Lung (tissue), 12 donors: ENCODE results near the gene ZNF830. TPM values are rescaled to one million over a fixed set of nuclear protein-coding genes. Genes with fewer than 3 reads are reported as not detected.
A peak's percentile ranks its signal among the peaks of the same experiment; 100 is the strongest.

Source experiments
- ATAC-seq: fragments of 200-7000 bp; cut with Tn5 transposase; one replicate; pipeline ENCODE4 v1.9.1; 2020; ENCODE audit warnings: moderate number of reproducible peaks; ENCODE audit not compliant: insufficient read depth, low FRiP score
- DNase-seq, 3 donors: peaks; one replicate each; pipeline ENCODE4 v3.0.0-alpha.2; 2013 to 2017
- H3K27ac ChIP-seq, 2 donors: one replicate each; pipeline ENCODE4 v1.5.1; 2013; ENCODE audit warnings: mild to moderate bottlenecking in 2 of 2, moderate library complexity in 2 of 2, control low read depth in 1 of 2, inconsistent platforms in 1 of 2, low read depth in 1 of 2, low read length in 1 of 2
- H3K27me3 ChIP-seq, 3 donors: one replicate each; pipeline ENCODE4 v1.5.1; 2013; ENCODE audit warnings: low read length in 2 of 3; ENCODE audit not compliant: control insufficient read depth in 3 of 3, insufficient read depth in 3 of 3
- H3K36me3 ChIP-seq, 4 donors: one replicate each; pipeline ENCODE4 v1.5.1; 2013; ENCODE audit warnings: low read length in 4 of 4, mild to moderate bottlenecking in 1 of 4, moderate library complexity in 1 of 4; ENCODE audit not compliant: control insufficient read depth in 4 of 4, insufficient read depth in 4 of 4
- H3K4me1 ChIP-seq, 5 donors: one replicate each; pipeline ENCODE4 v1.5.1; 2013; ENCODE audit warnings: low read length in 5 of 5, mild to moderate bottlenecking in 2 of 5, moderate library complexity in 1 of 5; ENCODE audit not compliant: control insufficient read depth in 5 of 5, insufficient read depth in 5 of 5
- H3K4me3 ChIP-seq: one replicate; pipeline ENCODE4 v1.5.1; 2013; ENCODE audit warnings: mild to moderate bottlenecking, control low read depth, moderate library complexity
- H3K9ac ChIP-seq, 2 donors: one replicate each; pipeline ENCODE4 v1.5.1; 2013; ENCODE audit warnings: low read length in 2 of 2, control low read depth in 1 of 2; ENCODE audit not compliant: insufficient read depth in 1 of 2
- H3K9me3 ChIP-seq, 4 donors: one replicate each; pipeline ENCODE4 v1.5.1; 2013; ENCODE audit warnings: low read length in 3 of 4, mild to moderate bottlenecking in 1 of 4, moderate library complexity in 1 of 4; ENCODE audit not compliant: control insufficient read depth in 4 of 4, insufficient read depth in 3 of 4
- WGBS, 2 donors: extraction: QIAGEN DNeasy Blood & Tissue Kit; methylation state at CpG; one replicate each; pipeline ENCODE4 v1.1.7; 2013; 5-methylcytosine and 5-hydroxymethylcytosine counted together
- polyA plus RNA-seq, 2 donors: library from polyadenylated mRNA; stranded (reverse); fragments of 200-250 nt; gene quantifications; one replicate each; pipeline ENCODE4 v1.2.1, GENCODE V29; 2013
- total RNA-seq, 2 donors: library from RNA; depleted of rRNA in 1 of 2; stranded (reverse); fragments of >200 nt in 1 of 2; gene quantifications; one replicate each; pipeline ENCODE4 v1.2.1, GENCODE V29; 2014 to 2021
- TF ChIP-seq, protein P1 (sequence below): IDR thresholded peaks from 2 replicates; pipeline ENCODE4 v1.5.1; 2012; ENCODE audit warnings: mild to moderate bottlenecking; ENCODE audit errors: control extremely low read depth, extremely low read depth
- donor health status: control.
- donor health status: control.
- donor health status: Bipolar disorder and iron deficiency.
- donor health status: healthy.
- donor health status: DM: yes; HTN: yes; CAD: no.

The ZNF830 gene
- total and polyA plus RNA-seq, 4 donors: 7.8 to 13.2 (median 11.8) TPM

GRCh38 chr17:34993031-34993430 lies 31.7 kb downstream of the ZNF830 start:
- WGBS, 2 donors: 31 to 69% methylated on average over 2 of the region's 2 CpGs

GRCh38 chr17:34996422-34997285 lies 35.3 kb downstream of the ZNF830 start:
- Histone ChIP-seq H3K4me3 (no peak overlapping the region), H3K9ac (no peak overlapping the region), H3K4me1 (peaks cover 0 to 16% (median 15%) of the 10 kb centered on the region in 5 donors), H3K9me3 (no peaks in the 10 kb centered on the region), H3K27ac (no peak overlapping the region), H3K27me3 (no peaks in the 10 kb centered on the region), H3K36me3 (peaks cover 16 to 71% (median 37%) of the 10 kb centered on the region in 4 donors)
- TF ChIP-seq, protein P1, sequence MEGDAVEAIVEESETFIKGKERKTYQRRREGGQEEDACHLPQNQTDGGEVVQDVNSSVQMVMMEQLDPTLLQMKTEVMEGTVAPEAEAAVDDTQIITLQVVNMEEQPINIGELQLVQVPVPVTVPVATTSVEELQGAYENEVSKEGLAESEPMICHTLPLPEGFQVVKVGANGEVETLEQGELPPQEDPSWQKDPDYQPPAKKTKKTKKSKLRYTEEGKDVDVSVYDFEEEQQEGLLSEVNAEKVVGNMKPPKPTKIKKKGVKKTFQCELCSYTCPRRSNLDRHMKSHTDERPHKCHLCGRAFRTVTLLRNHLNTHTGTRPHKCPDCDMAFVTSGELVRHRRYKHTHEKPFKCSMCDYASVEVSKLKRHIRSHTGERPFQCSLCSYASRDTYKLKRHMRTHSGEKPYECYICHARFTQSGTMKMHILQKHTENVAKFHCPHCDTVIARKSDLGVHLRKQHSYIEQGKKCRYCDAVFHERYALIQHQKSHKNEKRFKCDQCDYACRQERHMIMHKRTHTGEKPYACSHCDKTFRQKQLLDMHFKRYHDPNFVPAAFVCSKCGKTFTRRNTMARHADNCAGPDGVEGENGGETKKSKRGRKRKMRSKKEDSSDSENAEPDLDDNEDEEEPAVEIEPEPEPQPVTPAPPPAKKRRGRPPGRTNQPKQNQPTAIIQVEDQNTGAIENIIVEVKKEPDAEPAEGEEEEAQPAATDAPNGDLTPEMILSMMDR: no peak
- WGBS, 2 donors: 56 to 78% methylated on average over 3 of the region's 3 CpGs
- ATAC-seq (no peak), DNase-seq (no peak)

More at GRCh38 chr17:34993031-34993430, 31.7 kb downstream of the ZNF830 start:
- no peak overlapping the region for H3K4me3 ChIP-seq
- no peaks in the 10 kb centered on the region for H3K27me3 ChIP-seq
- TF ChIP-seq, protein P1: no peak
- no peak overlapping the region for H3K9ac ChIP-seq
- DNase-seq (no peak), ATAC-seq (no peak)
- peaks cover 0 to 16% (median 14%) of the 10 kb centered on the region in 5 donors for H3K4me1 ChIP-seq
- H3K27ac ChIP-seq: no peak overlapping the region
- H3K36me3 ChIP-seq: peaks cover 26 to 67% (median 34%) of the 10 kb centered on the region in 4 donors
- H3K9me3 ChIP-seq: no peaks in the 10 kb centered on the region

GRCh38 chr17:34997355-34997862 lies 36.1 kb downstream of the ZNF830 start:
- peak overlapping the region in 1 of 2 donors; percentile 15 for H3K9ac ChIP-seq
- no peaks in the 10 kb centered on the region for H3K9me3 ChIP-seq
- H3K36me3 ChIP-seq: peaks cover 11 to 67% (median 41%) of the 10 kb centered on the region in 4 donors
- 47 to 53% methylated on average over 11 of the region's 11 CpGs for WGBS, 2 donors
- H3K4me3 ChIP-seq: no peak overlapping the region
- peak overlapping the region; percentile 22 to 23 for H3K27ac ChIP-seq
- no peaks in the 10 kb centered on the region for H3K27me3 ChIP-seq
- DNase-seq (peak; percentile 92 to 100 (median 98)), ATAC-seq (no peak)
- TF ChIP-seq, protein P1: no peak
- peaks cover 0 to 16% (median 15%) of the 10 kb centered on the region in 5 donors for H3K4me1 ChIP-seq
